Spinal cord (tissue), 10 donors: ENCODE measurements around the gene BBLN. TPM values are rescaled to one million over a fixed set of nuclear protein-coding genes. Genes with fewer than 3 reads are reported as not detected.
A peak's percentile ranks its signal among the peaks of the same experiment; 100 is the strongest.

Source experiments
- DNase-seq, 6 donors: peaks; one replicate each; pipeline versions ENCODE4 v3.0.0 to v3.0.0-alpha.2; 2013 to 2015; ENCODE audit warnings: low spot score in 6 of 6, low read depth in 4 of 6
- H3K27ac ChIP-seq: one replicate; pipeline ENCODE4 v1.5.1; 2013; ENCODE audit warnings: low read depth, low read length, control low read depth
- H3K27me3 ChIP-seq: one replicate; pipeline ENCODE4 v1.6.1; 2013; ENCODE audit warnings: low read length; ENCODE audit not compliant: control insufficient read depth, insufficient read depth
- H3K36me3 ChIP-seq: one replicate; pipeline ENCODE4 v1.6.1; 2013; ENCODE audit warnings: low read length; ENCODE audit not compliant: control insufficient read depth, insufficient read depth
- H3K4me1 ChIP-seq: one replicate; pipeline ENCODE4 v1.6.1; 2013; ENCODE audit warnings: low read length; ENCODE audit not compliant: control insufficient read depth, insufficient read depth
- H3K4me3 ChIP-seq: one replicate; pipeline ENCODE4 v1.5.1; 2013; ENCODE audit warnings: low read depth, low read length, control low read depth
- H3K9me3 ChIP-seq: one replicate; pipeline ENCODE4 v1.6.1; 2013; ENCODE audit warnings: low read length; ENCODE audit not compliant: control insufficient read depth, insufficient read depth
- WGBS: methylation state at CpG from one replicate; pipeline ENCODE4 v1.1.5; 2013; ENCODE audit warnings: missing lambda C conversion rate; ENCODE audit not compliant: insufficient coverage; 5-methylcytosine and 5-hydroxymethylcytosine counted together
- polyA plus RNA-seq, 2 donors: library from polyadenylated mRNA; unstranded; fragments of 120-200 nt; gene quantifications; one replicate each; pipeline ENCODE4 v1.2.1, GENCODE V29; 2013; ENCODE audit not compliant: insufficient read length in 2 of 2
- total RNA-seq, 2 donors: library from RNA; depleted of rRNA in 1 of 2; stranded (reverse); fragments of 120-200 nt in 1 of 2; fragments of >200 nt in 1 of 2; gene quantifications; one replicate each; pipeline versions ENCODE4 v1.2.3 to v1.2.4, GENCODE V29; 2013 to 2014
- donor health status: healthy.

The BBLN gene
- total and polyA plus RNA-seq, 4 donors: 35.6 to 210 (median 174) TPM

- no CpG with 5 or more reads among the region's 2 CpGs for WGBS
- no peaks in the 10 kb centered on the region for H3K9me3 ChIP-seq
- H3K36me3 ChIP-seq: peaks cover 72% of the 10 kb centered on the region
- H3K4me3 ChIP-seq: no peak overlapping the region
- no peaks in the 10 kb centered on the region for H3K27me3 ChIP-seq
- peaks cover 26% of the 10 kb centered on the region for H3K4me1 ChIP-seq
- no peak overlapping the region for H3K27ac ChIP-seq
- no peak for DNase-seq
Observed at GRCh38 chr9:128187361-128187760, 27.3 kb downstream of the BBLN start.

GRCh38 chr9:128188209-128188608 lies 28.1 kb downstream of the BBLN start:
- H3K27me3 ChIP-seq: no peaks in the 10 kb centered on the region
- H3K4me3 ChIP-seq: no peak overlapping the region
- no peak for DNase-seq
- no peaks in the 10 kb centered on the region for H3K9me3 ChIP-seq
- peaks cover 29% of the 10 kb centered on the region for H3K4me1 ChIP-seq
- no CpG with 5 or more reads among the region's 1 CpG for WGBS
- no peak overlapping the region for H3K27ac ChIP-seq
- H3K36me3 ChIP-seq: peaks cover 64% of the 10 kb centered on the region

- 72% methylated on average over 2 of the region's 2 CpGs for WGBS
Observed at GRCh38 chr9:128190013-128190412, 29.9 kb downstream of the BBLN start.

GRCh38 chr9:128190516-128191405 lies 30.7 kb downstream of the BBLN start:
- peak overlapping the region; percentile 73 for H3K27ac ChIP-seq
- WGBS: 16% methylated on average over 31 of the region's 32 CpGs
- DNase-seq: peak in 2 of 6 donors; percentile 53 to 55
- peaks cover 40% of the 10 kb centered on the region for H3K36me3 ChIP-seq
- H3K4me3 ChIP-seq: peak overlapping the region; percentile 83
- H3K4me1 ChIP-seq: peaks cover 32% of the 10 kb centered on the region
- no peaks in the 10 kb centered on the region for H3K9me3 ChIP-seq
- no peaks in the 10 kb centered on the region for H3K27me3 ChIP-seq

More at GRCh38 chr9:128190013-128190412, 29.9 kb downstream of the BBLN start:
- no peak for DNase-seq
- H3K27ac ChIP-seq: no peak overlapping the region
- no peak overlapping the region for H3K4me3 ChIP-seq
- H3K27me3 ChIP-seq: no peaks in the 10 kb centered on the region
- peaks cover 32% of the 10 kb centered on the region for H3K4me1 ChIP-seq
- H3K36me3 ChIP-seq: peaks cover 48% of the 10 kb centered on the region
- no peaks in the 10 kb centered on the region for H3K9me3 ChIP-seq

- Histone ChIP-seq H3K4me1 (peaks cover 32% of the 10 kb centered on the region), H3K27me3 (no peaks in the 10 kb centered on the region), H3K9me3 (no peaks in the 10 kb centered on the region), H3K4me3 (peak within 1 kb of the TSS; percentile 83), H3K27ac (peak within 1 kb of the TSS; percentile 79), H3K36me3 (peaks cover 33% of the 10 kb centered on the region)
- DNase-seq: peak in 4 of 6 donors; percentile 71 to 94 (median 82)
- 0% methylated on average over 66 of the region's 71 CpGs for WGBS
Observed at GRCh38 chr9:128191406-128192046, 31.5 kb downstream of the BBLN start, which contains the start of gene CIZ1. CIZ1 (minus strand) TSS chr9:128191572; CDS start chr9:128190857, 715 bp downstream.

- H3K36me3 ChIP-seq: peaks cover 28% of the 10 kb centered on the region
- peaks cover 32% of the 10 kb centered on the region for H3K4me1 ChIP-seq
- no peaks in the 10 kb centered on the region for H3K9me3 ChIP-seq
- peak overlapping the region; percentile 86 for H3K27ac ChIP-seq
- 16% methylated on average over 56 of the region's 56 CpGs for WGBS
- H3K27me3 ChIP-seq: no peaks in the 10 kb centered on the region
- H3K4me3 ChIP-seq: peak overlapping the region; percentile 83
- peak in 3 of 6 donors; percentile 78 to 92 (median 80) for DNase-seq
Observed at GRCh38 chr9:128192601-128193371, 32.7 kb downstream of the BBLN start.

GRCh38 chr9:128193469-128194096 lies 33.5 kb downstream of the BBLN start:
- Histone ChIP-seq H3K36me3 (peaks cover 22% of the 10 kb centered on the region), H3K27ac (no peak overlapping the region), H3K9me3 (no peaks in the 10 kb centered on the region), H3K4me1 (peaks cover 32% of the 10 kb centered on the region), H3K27me3 (no peaks in the 10 kb centered on the region), H3K4me3 (peak overlapping the region; percentile 52)
- WGBS: 88% methylated on average over 14 of the region's 14 CpGs
- DNase-seq: no peak

- peaks cover 26% of the 10 kb centered on the region for H3K4me1 ChIP-seq
- no peak overlapping the region for H3K4me3 ChIP-seq
- no peak for DNase-seq
- WGBS: 56% methylated on average over 8 of the region's 13 CpGs
- no peaks in the 10 kb centered on the region for H3K9me3 ChIP-seq
- no peak overlapping the region for H3K27ac ChIP-seq
- H3K36me3 ChIP-seq: peaks cover 13% of the 10 kb centered on the region
- peaks cover 3% of the 10 kb centered on the region for H3K27me3 ChIP-seq
Observed at GRCh38 chr9:128201441-128202369, 41.6 kb downstream of the BBLN start.
